GM23248 (cell line): ENCODE measurements around the gene TTC28.

Source experiments
- EZH2 ChIP-seq: fragments of 200-600 bp; sonication (generic); IDR thresholded peaks from 2 replicates; pipeline ENCODE4 v1.6.1; 2018; ENCODE audit warnings: antibody characterized with exemption, mild to moderate bottlenecking; ENCODE audit not compliant: insufficient read depth, poor library complexity, severe bottlenecking
- EZH2phosphoT487 ChIP-seq: fragments of 200-600 bp; sonication (generic); IDR thresholded peaks from 2 replicates; pipeline ENCODE4 v1.6.1; 2018; ENCODE audit warnings: antibody characterized with exemption, moderate library complexity, mild to moderate bottlenecking, low read depth; ENCODE audit not compliant: insufficient read depth

GRCh38 chr22:28132466-28132865 is 547.2 kb downstream of the TTC28 start:
- no peak for TF ChIP-seq EZH2
- no peak for TF ChIP-seq EZH2phosphoT487
